Measurements from ENCODE around the gene CKS2. TPM values are rescaled to one million over a fixed set of nuclear protein-coding genes. Genes with fewer than 3 reads are reported as not detected.

Gene CKS2
- total RNA-seq, 1 experiment from 2014 or later: 299 TPM

DNA sequence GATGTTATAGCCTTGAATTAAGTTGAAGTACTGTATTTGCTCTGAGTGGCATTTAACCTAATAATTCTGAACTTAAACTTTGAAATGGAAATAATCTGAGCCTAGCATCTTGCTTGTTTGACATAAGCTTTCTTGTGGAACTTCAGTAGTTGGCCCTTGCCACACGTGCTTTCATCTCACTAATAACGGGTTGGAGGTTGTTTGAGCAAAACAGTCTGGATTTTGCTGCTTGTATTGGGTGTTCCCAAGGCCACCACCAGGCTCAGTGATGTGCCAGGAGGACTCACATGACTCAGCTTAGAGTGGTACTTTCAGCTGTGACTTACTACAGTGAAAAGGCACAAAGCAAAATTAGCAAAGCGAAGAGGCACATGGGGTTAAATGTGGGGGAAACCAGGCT is 43.0 kb downstream of the CKS2 start:
- no peaks in the 10 kb centered on the region for H3K4me1 Mint-ChIP-seq
- no peaks in the 10 kb centered on the region for H3K9me3 Mint-ChIP-seq
- H3K36me3 Mint-ChIP-seq: peaks cover 90% of the 10 kb centered on the region
- no peak for DNase-seq (ENCODE audit: low spot score)
- H3K27me3 Mint-ChIP-seq (ENCODE audit: low read depth): no peaks in the 10 kb centered on the region
- TF ChIP-seq ZNF317 (CRISPR knock-in tag; IDR thresholded peaks at IDR 0.05; ENCODE audit: borderline replicate concordance, low read depth) (no peak), JAZF1 (CRISPR knock-in tag; IDR thresholded peaks at IDR 0.05) (no peak), HMGA2 (CRISPR knock-in tag; IDR thresholded peaks at IDR 0.05) (no peak), FOXK1 (CRISPR knock-in tag; IDR thresholded peaks at IDR 0.05) (no peak), ZNF396 (CRISPR knock-in tag; IDR thresholded peaks at IDR 0.05; ENCODE audit: borderline replicate concordance) (no peak), MXD4 (CRISPR knock-in tag; IDR thresholded peaks at IDR 0.05; ENCODE audit: borderline replicate concordance) (no peak), JUN (CRISPR knock-in tag; IDR thresholded peaks at IDR 0.05) (no peak), ZNF138 (CRISPR knock-in tag; conservative IDR thresholded peaks at IDR 0.05) (no peak), RORB (CRISPR knock-in tag; IDR thresholded peaks at IDR 0.05) (no peak), FOXJ3 (CRISPR knock-in tag; IDR thresholded peaks at IDR 0.05; ENCODE audit: borderline replicate concordance) (no peak), SMAD4 (CRISPR knock-in tag; IDR thresholded peaks at IDR 0.05) (no peak)
- TF ChIP-seq, protein P1, sequence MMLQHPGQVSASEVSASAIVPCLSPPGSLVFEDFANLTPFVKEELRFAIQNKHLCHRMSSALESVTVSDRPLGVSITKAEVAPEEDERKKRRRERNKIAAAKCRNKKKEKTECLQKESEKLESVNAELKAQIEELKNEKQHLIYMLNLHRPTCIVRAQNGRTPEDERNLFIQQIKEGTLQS (CRISPR knock-in tag; conservative IDR thresholded peaks at IDR 0.05): no peak
- TF ChIP-seq, protein P2, sequence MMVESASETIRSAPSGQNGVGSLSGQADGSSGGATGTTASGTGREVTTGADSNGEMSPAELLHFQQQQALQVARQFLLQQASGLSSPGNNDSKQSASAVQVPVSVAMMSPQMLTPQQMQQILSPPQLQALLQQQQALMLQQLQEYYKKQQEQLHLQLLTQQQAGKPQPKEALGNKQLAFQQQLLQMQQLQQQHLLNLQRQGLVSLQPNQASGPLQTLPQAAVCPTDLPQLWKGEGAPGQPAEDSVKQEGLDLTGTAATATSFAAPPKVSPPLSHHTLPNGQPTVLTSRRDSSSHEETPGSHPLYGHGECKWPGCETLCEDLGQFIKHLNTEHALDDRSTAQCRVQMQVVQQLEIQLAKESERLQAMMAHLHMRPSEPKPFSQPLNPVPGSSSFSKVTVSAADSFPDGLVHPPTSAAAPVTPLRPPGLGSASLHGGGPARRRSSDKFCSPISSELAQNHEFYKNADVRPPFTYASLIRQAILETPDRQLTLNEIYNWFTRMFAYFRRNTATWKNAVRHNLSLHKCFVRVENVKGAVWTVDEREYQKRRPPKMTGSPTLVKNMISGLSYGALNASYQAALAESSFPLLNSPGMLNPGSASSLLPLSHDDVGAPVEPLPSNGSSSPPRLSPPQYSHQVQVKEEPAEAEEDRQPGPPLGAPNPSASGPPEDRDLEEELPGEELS (CRISPR knock-in tag; IDR thresholded peaks at IDR 0.05): no peak
- TF ChIP-seq, protein P3, sequence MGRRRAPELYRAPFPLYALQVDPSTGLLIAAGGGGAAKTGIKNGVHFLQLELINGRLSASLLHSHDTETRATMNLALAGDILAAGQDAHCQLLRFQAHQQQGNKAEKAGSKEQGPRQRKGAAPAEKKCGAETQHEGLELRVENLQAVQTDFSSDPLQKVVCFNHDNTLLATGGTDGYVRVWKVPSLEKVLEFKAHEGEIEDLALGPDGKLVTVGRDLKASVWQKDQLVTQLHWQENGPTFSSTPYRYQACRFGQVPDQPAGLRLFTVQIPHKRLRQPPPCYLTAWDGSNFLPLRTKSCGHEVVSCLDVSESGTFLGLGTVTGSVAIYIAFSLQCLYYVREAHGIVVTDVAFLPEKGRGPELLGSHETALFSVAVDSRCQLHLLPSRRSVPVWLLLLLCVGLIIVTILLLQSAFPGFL (CRISPR knock-in tag; IDR thresholded peaks at IDR 0.05; ENCODE audit: borderline replicate concordance): no peak
- TF ChIP-seq, protein P4, sequence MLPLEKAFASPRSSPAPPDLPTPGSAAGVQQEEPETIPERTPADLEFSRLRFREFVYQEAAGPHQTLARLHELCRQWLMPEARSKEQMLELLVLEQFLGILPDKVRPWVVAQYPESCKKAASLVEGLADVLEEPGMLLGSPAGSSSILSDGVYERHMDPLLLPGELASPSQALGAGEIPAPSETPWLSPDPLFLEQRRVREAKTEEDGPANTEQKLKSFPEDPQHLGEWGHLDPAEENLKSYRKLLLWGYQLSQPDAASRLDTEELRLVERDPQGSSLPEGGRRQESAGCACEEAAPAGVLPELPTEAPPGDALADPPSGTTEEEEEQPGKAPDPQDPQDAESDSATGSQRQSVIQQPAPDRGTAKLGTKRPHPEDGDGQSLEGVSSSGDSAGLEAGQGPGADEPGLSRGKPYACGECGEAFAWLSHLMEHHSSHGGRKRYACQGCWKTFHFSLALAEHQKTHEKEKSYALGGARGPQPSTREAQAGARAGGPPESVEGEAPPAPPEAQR (CRISPR knock-in tag; IDR thresholded peaks at IDR 0.05): no peak
- TF ChIP-seq, protein P5, sequence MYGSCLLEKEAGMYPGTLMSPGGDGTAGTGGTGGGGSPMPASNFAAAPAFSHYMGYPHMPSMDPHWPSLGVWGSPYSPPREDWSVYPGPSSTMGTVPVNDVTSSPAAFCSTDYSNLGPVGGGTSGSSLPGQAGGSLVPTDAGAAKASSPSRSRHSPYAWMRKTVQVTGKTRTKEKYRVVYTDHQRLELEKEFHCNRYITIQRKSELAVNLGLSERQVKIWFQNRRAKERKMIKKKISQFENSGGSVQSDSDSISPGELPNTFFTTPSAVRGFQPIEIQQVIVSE (CRISPR knock-in tag; IDR thresholded peaks at IDR 0.05; ENCODE audit: borderline replicate concordance): no peak
- TF ChIP-seq, protein P6, sequence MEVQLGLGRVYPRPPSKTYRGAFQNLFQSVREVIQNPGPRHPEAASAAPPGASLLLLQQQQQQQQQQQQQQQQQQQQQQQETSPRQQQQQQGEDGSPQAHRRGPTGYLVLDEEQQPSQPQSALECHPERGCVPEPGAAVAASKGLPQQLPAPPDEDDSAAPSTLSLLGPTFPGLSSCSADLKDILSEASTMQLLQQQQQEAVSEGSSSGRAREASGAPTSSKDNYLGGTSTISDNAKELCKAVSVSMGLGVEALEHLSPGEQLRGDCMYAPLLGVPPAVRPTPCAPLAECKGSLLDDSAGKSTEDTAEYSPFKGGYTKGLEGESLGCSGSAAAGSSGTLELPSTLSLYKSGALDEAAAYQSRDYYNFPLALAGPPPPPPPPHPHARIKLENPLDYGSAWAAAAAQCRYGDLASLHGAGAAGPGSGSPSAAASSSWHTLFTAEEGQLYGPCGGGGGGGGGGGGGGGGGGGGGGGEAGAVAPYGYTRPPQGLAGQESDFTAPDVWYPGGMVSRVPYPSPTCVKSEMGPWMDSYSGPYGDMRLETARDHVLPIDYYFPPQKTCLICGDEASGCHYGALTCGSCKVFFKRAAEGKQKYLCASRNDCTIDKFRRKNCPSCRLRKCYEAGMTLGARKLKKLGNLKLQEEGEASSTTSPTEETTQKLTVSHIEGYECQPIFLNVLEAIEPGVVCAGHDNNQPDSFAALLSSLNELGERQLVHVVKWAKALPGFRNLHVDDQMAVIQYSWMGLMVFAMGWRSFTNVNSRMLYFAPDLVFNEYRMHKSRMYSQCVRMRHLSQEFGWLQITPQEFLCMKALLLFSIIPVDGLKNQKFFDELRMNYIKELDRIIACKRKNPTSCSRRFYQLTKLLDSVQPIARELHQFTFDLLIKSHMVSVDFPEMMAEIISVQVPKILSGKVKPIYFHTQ (CRISPR knock-in tag; IDR thresholded peaks at IDR 0.05): no peak
- TF ChIP-seq, protein P7, sequence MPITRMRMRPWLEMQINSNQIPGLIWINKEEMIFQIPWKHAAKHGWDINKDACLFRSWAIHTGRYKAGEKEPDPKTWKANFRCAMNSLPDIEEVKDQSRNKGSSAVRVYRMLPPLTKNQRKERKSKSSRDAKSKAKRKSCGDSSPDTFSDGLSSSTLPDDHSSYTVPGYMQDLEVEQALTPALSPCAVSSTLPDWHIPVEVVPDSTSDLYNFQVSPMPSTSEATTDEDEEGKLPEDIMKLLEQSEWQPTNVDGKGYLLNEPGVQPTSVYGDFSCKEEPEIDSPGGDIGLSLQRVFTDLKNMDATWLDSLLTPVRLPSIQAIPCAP (CRISPR knock-in tag; IDR thresholded peaks at IDR 0.05): no peak
- TF ChIP-seq, protein P8, sequence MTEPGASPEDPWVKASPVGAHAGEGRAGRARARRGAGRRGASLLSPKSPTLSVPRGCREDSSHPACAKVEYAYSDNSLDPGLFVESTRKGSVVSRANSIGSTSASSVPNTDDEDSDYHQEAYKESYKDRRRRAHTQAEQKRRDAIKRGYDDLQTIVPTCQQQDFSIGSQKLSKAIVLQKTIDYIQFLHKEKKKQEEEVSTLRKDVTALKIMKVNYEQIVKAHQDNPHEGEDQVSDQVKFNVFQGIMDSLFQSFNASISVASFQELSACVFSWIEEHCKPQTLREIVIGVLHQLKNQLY (CRISPR knock-in tag; IDR thresholded peaks at IDR 0.05): no peak
- TF ChIP-seq, protein P9, sequence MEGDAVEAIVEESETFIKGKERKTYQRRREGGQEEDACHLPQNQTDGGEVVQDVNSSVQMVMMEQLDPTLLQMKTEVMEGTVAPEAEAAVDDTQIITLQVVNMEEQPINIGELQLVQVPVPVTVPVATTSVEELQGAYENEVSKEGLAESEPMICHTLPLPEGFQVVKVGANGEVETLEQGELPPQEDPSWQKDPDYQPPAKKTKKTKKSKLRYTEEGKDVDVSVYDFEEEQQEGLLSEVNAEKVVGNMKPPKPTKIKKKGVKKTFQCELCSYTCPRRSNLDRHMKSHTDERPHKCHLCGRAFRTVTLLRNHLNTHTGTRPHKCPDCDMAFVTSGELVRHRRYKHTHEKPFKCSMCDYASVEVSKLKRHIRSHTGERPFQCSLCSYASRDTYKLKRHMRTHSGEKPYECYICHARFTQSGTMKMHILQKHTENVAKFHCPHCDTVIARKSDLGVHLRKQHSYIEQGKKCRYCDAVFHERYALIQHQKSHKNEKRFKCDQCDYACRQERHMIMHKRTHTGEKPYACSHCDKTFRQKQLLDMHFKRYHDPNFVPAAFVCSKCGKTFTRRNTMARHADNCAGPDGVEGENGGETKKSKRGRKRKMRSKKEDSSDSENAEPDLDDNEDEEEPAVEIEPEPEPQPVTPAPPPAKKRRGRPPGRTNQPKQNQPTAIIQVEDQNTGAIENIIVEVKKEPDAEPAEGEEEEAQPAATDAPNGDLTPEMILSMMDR (IDR thresholded peaks at IDR 0.05): no peak
- ChIA-PET CTCF (no interaction called here), POLR2A (no interaction called here)
- no peak overlapping the region for H3K27ac Mint-ChIP-seq
- H3K4me3 Mint-ChIP-seq: no peak overlapping the region
- ATAC-seq: no peak
